GM19468 (cell line): ENCODE data around the gene SARDH.

Experiments used
- ATAC-seq: cut with Tn5 transposase; IDR thresholded peaks from one replicate; pipeline ENCODE4 v1.9.1; 2021; ENCODE audit warnings: mild to moderate bottlenecking, moderate library complexity, moderate number of reproducible peaks; ENCODE audit not compliant: unreplicated experiment; ENCODE audit errors: extremely low read depth

Gene SARDH

GRCh38 chr9:133615186-133615585 is 123.0 kb downstream of the SARDH start:
- no peak for ATAC-seq

DNA sequence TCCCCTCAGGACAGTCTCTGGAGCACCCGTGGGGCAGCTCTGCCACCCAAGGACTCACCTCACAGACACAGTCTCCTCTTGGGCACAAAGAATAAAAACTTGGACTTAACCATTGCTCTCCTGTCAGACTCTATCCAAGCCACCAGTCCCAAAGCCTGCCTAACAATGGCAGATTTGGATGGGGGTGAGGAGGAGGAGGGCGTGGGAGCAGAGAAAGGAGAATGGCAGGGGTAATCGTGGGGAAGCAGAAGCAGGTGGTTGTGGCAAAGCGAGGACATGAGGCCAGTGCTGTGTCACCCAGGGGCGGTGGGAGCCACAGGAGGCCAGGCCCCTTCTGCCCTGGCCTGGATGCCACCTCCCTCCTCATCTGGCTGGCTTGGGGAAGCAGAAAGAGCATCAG is 123.5 kb downstream of the SARDH start:
- no peak for ATAC-seq

DNA sequence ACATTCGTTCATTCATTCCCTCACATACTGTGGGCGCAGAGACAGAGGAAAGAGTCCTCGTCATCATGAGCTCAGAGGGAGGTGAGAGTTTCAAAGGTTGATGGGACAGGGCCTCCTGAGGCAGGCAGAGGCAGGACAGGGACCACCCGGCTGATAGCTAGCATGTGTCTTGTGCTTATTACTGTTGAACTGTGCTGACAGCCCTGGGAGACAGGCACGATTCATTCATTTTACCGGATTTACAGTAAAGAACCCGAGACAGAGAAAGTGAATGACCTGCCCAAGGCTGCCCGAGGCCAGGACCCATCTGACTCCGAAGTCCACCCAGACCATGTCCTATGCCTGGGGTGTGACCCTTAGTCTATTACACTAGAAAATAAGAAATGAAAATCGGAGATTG is 124.1 kb downstream of the SARDH start:
- no peak for ATAC-seq
